Measurements from ENCODE around the gene MSMP. TPM values are rescaled to one million over a fixed set of nuclear protein-coding genes. Genes with fewer than 3 reads are reported as not detected.

The MSMP gene
- total RNA-seq, 1 donor from 2014 or later: not detected

DNA sequence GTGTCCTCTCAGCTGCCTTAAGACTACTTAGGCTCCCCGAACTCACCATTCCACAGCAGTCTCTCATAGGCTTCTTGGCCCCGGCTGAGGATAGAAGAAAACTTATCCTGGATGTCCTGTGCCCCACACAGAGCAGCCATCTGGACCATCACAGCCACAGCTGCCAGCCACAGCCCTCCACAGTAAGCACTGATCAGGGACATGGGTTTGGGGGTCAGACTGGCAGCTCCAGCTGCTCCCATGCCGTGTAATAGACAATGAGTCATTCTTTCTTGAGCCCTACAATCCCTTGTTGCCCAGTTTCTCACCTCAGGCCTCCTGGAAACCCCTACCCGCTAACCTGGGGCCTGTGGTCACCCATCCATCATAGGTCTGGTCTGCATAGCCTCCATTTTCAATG is 15.9 kb downstream of the MSMP start:
- TF ChIP-seq, protein P1, sequence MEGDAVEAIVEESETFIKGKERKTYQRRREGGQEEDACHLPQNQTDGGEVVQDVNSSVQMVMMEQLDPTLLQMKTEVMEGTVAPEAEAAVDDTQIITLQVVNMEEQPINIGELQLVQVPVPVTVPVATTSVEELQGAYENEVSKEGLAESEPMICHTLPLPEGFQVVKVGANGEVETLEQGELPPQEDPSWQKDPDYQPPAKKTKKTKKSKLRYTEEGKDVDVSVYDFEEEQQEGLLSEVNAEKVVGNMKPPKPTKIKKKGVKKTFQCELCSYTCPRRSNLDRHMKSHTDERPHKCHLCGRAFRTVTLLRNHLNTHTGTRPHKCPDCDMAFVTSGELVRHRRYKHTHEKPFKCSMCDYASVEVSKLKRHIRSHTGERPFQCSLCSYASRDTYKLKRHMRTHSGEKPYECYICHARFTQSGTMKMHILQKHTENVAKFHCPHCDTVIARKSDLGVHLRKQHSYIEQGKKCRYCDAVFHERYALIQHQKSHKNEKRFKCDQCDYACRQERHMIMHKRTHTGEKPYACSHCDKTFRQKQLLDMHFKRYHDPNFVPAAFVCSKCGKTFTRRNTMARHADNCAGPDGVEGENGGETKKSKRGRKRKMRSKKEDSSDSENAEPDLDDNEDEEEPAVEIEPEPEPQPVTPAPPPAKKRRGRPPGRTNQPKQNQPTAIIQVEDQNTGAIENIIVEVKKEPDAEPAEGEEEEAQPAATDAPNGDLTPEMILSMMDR (conservative IDR thresholded peaks at IDR 0.05; ENCODE audit: low read depth, low read length): no peak
- no peak for DNase-seq (ENCODE audit: low read depth)
- H3K4me3 ChIP-seq (ENCODE audit: low read depth, low read length): no peak overlapping the region

DNA sequence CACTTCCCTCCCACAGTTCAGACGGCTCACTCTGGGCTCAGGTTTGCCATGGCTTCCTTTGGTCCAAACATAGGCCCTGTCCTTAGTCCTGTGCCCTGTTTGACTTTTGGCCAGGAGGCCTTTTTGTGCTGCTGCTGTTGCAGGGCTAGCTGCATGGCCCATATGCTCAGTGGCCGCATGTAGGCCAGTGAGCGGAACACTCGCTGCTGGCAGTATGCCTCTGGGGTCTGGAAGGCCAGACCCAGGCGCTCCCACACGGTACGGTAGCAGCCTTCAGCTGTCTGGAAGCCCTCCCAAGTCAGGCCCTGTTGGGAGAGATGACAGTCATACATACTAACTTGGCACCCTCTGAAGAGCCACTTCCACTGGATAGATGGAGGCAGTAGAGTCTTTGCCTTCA is 16.9 kb downstream of the MSMP start:
- DNase-seq (ENCODE audit: low read depth): no peak
- TF ChIP-seq, protein P1 (conservative IDR thresholded peaks at IDR 0.05; ENCODE audit: low read depth, low read length): no peak
- H3K4me3 ChIP-seq (ENCODE audit: low read depth, low read length): no peak overlapping the region

DNA sequence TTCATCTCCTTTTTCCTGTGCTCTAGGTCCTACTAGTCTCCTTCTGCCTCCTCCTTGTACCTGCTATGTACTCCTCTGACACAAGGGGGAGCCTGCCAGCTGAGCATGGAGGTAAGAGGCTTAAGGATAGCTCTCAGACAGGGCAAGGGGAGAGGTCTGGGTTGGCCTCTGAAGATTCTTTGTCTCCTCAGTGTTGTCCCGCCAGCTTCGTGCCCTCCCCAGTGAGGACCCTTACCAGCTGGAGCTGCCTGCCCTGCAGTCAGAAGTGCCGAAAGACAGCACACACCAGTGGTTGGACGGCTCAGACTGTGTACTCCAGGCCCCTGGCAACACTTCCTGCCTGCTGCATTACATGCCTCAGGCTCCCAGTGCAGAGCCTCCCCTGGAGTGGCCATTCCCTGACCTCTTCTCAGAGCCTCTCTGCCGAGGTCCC is 17.9 kb downstream of the MSMP start:
- TF ChIP-seq, protein P1 (conservative IDR thresholded peaks at IDR 0.05; ENCODE audit: low read depth, low read length): peak; percentile 93
- H3K4me3 ChIP-seq (ENCODE audit: low read depth, low read length): no peak overlapping the region
- DNase-seq (ENCODE audit: low read depth): no peak

DNA sequence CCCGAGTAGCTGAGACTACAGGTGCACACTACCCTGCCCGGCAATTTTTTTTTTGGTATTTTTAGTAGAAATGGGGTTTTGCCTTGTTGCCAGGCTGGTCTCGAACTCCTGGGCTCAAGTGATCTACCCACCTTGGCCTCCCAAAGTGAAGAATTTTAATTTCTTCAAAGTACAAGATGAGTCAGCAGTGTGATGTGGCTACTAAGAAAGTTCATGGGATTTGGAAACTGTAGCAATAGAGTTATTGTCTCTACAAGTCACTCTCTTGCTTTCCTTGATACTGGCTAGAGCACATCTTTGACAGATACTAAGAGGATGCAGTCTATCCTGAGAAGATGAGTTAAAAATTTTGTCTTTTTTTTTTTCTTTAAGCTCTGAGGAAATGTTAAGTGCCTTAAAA is 20.0 kb downstream of the MSMP start:
- H3K4me3 ChIP-seq (ENCODE audit: low read depth, low read length): no peak overlapping the region
- TF ChIP-seq, protein P1 (conservative IDR thresholded peaks at IDR 0.05; ENCODE audit: low read depth, low read length): no peak
- DNase-seq (ENCODE audit: low read depth): no peak

DNA sequence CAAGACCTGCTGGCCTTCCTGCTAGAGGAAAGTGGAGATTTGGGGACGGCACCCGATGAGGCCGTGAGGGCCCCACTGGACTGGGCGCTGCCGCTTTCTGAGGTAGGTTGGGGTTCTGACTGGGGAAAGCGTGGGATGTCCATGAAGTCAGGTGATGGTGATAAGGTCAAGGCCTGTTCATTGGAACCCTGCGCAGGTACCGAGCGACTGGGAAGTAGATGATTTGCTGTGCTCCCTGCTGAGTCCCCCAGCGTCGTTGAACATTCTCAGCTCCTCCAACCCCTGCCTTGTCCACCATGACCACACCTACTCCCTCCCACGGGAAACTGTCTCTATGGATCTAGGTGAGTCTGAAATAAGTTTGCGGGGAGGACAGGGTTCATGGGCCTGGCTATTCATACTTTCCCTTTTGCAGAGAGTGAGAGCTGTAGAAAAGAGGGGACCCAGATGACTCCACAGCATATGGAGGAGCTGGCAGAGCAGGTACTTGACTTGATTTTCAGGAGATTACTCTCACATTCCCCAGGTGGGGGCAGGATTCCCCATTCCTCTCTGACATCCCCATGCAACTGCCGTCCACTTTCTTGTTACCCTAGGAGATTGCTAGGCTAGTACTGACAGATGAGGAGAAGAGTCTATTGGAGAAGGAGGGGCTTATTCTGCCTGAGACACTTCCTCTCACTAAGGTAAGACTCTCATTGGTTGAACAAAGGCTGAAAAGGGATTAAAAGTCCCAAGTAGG is 21.1 kb downstream of the MSMP start:
- no peak for DNase-seq (ENCODE audit: low read depth)
- TF ChIP-seq, protein P1 (conservative IDR thresholded peaks at IDR 0.05; ENCODE audit: low read depth, low read length): peak; percentile 35
- H3K4me3 ChIP-seq (ENCODE audit: low read depth, low read length): peak overlapping the region; percentile 94

DNA sequence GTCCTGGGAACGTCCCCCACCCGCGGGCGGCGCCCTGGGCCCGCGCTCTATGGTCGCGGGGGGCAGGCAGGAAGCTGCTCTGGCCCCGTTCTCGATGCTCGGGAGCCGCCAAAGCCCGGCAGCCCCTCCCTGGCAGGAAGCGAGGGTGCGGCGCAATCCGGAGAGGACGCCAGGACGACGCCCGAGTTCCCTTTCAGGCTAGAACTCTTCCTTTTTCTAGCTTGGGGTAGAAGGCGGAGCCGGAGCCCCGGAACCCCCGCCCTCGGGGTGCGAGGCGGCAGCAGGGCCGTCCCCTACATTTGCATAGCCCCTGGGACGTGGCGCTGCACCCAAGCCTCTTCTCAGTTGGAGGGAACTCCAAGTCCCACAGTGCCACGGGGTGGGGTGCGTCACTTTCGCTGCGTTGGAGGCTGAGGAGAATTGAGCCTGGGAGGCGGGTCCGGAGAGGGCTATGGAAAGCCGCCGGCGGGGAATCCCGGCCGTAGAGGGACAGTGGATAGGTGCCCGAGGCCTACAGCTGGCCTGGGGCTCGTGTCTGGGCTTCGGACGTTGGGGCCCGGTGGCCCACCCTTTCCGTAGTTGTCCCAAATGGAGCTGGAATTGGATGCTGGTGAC is 21.8 kb downstream of the MSMP start, which contains the start of the genes CREB3 and TLN1:
CREB3 (plus strand) TSS at position 482 of the 615 bp plus-strand sequence; CDS start at position 589, 107 bp downstream.
TLN1 (minus strand) TSS at position 11 of the 615 bp plus-strand sequence. CDS start 6,501 bp downstream, outside the sequence.
- H3K4me3 ChIP-seq (ENCODE audit: low read depth, low read length): peak within 1 kb of the TSS; percentile 94
- peak; percentile 86 for DNase-seq (ENCODE audit: low read depth)
- TF ChIP-seq, protein P1 (conservative IDR thresholded peaks at IDR 0.05; ENCODE audit: low read depth, low read length): no peak

Measured in epithelial cell of proximal tubule (primary cell).